AG09319 (cell line): ENCODE data around the gene RFTN1.

Source experiments
- DNase-seq: peaks from one replicate; pipeline ENCODE4 v3.0.0-alpha.2; 2010; ENCODE audit warnings: low read depth; ENCODE audit errors: extremely low read depth
- TF ChIP-seq, protein P1 (sequence below): IDR thresholded peaks from 2 replicates; pipeline ENCODE4 v1.5.1; 2011; ENCODE audit warnings: low read depth, mild to moderate bottlenecking, inconsistent platforms, low read length, moderate library complexity

RFTN1 gene

DNA sequence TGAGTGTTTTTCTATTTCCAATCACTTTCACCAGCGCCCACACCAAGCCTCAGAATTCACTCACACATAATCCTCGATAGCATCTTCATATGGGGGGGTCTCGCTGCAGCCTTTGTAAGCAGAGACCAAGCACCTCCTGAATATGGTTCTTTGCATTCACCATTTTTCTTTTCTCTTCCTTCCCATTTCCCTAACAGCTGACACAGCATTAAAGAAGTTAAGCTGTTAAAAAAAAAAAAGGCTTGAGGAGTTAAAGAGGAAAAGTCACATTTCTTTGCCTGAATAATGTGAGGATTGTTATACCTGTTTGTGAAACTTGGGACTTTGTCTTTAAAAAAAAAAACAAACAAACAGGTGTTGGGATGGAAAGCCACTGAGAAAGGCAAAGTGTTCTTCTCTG, 41.6 kb downstream of the RFTN1 start:
- TF ChIP-seq, protein P1, sequence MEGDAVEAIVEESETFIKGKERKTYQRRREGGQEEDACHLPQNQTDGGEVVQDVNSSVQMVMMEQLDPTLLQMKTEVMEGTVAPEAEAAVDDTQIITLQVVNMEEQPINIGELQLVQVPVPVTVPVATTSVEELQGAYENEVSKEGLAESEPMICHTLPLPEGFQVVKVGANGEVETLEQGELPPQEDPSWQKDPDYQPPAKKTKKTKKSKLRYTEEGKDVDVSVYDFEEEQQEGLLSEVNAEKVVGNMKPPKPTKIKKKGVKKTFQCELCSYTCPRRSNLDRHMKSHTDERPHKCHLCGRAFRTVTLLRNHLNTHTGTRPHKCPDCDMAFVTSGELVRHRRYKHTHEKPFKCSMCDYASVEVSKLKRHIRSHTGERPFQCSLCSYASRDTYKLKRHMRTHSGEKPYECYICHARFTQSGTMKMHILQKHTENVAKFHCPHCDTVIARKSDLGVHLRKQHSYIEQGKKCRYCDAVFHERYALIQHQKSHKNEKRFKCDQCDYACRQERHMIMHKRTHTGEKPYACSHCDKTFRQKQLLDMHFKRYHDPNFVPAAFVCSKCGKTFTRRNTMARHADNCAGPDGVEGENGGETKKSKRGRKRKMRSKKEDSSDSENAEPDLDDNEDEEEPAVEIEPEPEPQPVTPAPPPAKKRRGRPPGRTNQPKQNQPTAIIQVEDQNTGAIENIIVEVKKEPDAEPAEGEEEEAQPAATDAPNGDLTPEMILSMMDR = no peak

DNA sequence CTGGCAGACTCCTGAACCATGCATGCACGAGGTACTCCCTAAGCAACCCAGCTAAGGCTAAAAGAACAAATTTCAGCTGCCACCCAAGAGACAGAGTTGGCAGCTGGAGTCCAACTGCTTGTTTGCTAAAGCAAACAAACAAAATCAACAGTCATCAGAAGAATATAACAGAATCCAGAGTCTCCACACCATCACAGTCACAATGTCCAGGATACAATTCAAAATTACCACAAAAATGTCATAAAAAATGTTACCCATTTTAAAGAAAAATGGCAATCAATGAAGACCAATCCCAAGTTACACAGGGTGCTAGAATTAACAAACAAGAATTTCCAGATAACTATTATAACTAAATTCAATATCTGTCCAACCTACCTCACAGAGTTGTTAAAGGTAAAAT, 42.9 kb downstream of the RFTN1 start:
- TF ChIP-seq, protein P1 = no peak
- DNase-seq = no peak

More for the DNA sequence above, 41.6 kb downstream of the RFTN1 start:
- no peak for DNase-seq

DNA sequence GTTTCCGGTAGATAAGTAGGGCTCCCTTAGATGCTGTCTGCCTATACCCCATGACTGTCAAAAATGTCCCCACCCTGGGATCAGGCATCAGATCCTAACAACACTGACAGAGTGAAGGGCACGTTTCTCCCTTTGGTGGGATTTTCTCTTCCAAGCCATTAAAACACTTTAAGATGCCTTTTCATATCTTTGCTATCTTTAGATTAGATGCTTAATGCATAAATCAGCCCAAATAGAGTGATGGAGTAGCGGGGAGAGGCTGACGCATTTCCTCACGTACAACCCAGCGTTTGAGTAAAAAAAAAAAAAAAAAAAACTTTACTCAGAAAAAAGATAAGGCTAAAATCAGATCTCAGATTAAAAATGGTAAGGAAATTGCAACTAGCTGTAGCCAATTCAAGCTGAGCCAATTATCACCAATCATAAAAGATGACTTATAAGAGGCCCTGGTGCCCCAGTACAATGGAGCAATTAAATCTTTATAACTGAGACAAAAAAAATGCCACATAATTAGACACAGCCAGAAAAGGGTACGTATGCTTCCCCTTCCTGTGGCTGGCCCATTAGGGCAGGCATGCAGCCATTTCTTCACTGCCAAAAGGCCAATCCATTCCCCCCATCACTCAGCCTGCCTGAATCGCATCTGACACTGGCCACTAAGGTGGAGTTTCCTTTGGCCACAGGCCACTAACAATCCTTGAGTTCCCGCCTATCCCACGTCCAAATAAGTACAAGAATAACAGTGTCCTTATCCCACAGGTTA, 45.0 kb downstream of the RFTN1 start:
- no peak for DNase-seq
- TF ChIP-seq, protein P1 = no peak

DNA sequence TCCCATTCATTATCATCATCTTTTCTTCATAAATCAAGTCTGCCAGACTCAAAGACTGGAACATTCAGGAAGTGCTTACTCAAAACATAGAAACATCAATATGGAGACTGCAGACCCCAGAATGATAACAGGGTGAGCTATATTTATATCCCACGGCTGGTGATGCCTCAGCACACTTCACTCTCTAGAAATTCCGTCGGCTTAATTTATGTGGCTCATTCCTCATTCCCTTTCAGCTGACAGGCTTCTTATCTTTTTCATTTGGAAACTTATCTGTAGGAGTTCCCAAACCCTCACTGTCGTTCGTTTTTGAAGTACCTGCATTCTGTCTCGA, 45.5 kb downstream of the RFTN1 start:
- TF ChIP-seq, protein P1 = no peak
- DNase-seq = no peak

DNA sequence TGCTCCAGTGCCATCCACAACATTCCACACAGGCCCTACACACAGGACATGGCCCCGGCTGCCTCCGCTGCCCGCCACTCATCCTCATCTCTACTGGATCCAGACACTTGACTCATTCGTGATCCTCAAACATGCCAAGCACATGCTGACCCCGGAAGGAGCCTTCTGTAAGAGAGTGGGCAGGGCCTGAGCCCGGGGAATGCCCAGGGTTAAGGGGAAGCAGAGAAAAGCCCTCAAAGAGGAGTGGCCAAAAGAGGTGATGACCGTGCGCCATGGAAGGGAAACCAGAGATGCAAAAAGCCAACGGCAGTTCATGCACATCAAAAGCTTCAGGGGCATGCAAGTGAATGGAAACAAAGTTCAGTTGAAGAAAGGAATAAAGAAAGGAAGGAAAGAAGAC, 46.1 kb downstream of the RFTN1 start:
- no peak for DNase-seq
- TF ChIP-seq, protein P1 = no peak

DNA sequence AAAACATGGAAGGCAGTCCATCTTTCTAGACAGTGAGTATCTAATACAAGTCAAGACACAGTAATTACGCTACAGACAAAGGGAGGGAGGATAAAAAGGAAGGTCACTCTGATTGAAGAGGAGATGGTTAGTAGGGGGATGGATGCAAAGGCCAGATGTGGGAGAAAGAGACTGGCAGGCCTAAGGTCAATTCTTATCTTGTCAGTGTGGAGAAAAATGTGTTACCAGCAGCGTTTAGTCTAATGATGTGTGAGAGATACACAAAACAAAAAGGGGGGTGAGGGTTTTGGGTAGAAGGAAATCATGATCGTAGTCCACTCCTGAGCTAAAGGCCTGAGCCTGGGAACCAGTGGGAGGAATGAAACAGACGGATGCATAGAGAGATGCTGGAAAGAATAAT, 46.7 kb downstream of the RFTN1 start:
- TF ChIP-seq, protein P1 = no peak
- no peak for DNase-seq

DNA sequence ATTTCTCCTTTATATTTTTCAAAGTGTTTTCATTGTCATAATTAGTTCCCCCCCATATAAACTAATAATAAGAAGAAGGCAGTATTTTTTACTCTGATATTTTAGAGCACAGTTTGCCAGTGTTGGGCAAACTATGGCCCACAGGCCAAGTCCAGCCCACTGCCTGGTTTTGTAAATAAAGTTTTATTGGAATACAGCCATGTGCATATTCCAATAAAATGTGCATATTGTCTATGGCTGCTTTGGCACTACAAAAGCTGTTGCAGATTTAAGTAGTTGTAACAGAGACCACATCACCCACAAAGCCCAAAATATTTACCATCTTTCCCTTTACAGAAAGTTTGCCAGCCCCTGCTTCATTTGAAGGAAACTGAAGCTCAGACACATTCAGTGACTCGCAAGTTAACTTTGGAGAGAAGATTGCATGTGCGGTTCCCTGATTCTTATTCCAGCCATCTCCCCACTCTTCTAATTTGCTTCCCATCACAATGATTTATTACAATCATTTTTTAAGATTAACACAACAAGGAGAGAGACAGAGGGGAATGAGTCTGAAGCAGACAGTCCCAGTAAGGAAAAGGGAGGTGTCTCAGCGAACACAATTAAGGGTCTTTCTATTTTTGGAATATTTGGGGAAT, 48.9 kb downstream of the RFTN1 start:
- TF ChIP-seq, protein P1 = no peak
- no peak for DNase-seq
